Measurements from ENCODE around the gene GBE1.
A peak's percentile ranks its signal among the peaks of the same experiment; 100 is the strongest.

The GBE1 gene

DNA sequence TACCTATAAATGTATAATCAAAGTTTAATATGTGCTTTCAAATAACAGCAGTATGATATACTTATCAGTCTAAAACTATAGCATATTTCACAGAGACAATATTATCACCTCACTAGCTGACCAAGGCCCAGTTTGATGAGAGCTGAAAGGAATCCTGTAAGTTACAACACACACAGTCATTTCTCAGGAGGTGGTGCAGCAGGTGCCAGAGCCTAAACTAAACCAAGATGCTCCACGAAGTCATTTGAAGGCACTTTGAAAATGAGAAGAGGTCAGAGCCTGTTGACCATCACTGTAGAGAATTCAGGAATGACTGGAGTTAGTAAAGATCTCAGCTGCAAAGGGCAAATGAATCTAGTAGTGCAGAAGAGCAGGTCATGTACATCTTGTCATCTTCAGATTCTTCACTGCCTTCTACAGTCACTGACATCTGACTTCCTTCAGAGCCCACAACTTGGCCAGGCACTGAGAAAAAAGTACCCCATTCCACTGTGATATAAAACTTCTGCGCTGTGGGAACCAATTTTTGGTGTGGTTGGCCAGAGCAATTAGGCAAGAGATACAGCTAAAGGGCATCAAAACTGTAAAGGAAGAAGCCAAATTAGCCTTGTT lies 7.9 kb downstream of the GBE1 start:
- DNase-seq (ENCODE audit: low read depth, low spot score): no peak

DNA sequence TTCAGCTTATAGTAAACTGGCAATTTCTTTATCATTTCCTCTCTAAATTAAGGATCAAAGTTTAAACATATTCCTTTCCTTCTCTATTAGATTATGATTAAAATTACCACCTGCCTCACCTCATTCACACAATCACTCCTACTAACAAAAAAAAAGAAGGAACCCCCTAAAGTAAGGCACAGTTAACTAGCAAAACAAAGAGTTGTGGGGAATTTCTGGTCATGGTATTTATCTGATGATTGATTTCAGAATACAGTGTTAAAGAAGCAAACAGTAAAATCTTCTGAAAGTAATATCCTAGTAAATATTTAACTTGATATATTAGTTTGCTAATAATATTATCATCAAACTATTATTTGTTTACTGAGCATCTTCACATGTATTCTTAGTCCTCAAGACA lies 8.8 kb downstream of the GBE1 start:
- DNase-seq (ENCODE audit: low read depth, low spot score): no peak

DNA sequence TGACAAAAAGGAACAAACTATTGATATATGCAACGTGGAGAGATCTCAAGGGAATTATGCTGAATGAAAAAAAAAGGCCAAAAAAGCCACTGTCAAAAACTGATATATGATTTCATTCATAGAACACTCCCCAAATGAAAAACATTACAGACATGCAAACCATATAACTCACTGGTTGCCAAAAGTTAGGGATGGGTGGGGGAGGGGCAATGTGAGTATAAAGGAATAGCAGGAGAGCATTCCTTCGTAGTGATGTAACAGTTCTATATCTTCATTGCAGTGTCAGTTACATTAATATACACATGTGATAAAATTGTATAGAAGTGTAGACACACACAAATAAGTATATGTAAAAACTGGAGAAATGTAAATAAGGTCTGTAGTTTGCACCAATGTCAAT lies 12.2 kb downstream of the GBE1 start:
- no peak for DNase-seq (ENCODE audit: low read depth, low spot score)

DNA sequence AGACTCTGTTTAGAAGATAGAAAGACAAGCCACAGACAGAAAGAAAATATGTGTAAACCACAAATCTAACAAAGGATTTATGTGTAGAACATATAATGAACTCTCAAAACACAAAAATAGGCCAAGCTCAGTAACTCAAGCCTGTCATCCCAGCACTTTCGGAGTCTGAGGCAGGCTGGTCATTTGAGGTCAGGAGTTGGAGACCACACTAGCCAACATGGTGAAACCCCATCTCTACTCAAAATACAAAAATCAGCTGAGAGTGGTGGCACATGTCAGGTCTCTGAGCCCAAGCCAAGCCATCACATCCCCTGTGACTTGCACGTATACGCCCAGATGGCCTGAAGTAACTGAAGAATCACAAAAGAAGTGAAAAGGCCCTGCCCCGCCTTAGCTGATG lies 14.2 kb downstream of the GBE1 start:
- peak; percentile 34 for DNase-seq (ENCODE audit: low read depth, low spot score)

DNA sequence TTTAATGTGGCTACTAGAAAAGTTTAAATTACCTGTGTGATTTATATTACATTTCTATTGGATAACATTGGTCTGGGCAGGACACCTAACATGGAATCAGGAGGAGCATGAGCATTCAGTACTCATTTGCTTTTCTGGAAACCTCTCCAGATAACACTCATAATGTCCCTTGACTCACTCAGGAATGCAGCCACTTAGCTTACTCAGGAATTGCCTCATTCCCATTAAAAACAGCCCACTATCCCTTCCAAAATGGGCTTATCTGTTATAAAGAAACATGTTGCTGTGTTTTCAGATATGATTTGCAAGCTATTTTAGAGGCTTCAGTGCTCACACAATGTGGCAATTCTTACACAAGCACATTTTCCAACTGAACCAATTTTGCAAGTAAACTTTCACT lies 17.1 kb downstream of the GBE1 start:
- DNase-seq (ENCODE audit: low read depth, low spot score): peak; percentile 84

DNA sequence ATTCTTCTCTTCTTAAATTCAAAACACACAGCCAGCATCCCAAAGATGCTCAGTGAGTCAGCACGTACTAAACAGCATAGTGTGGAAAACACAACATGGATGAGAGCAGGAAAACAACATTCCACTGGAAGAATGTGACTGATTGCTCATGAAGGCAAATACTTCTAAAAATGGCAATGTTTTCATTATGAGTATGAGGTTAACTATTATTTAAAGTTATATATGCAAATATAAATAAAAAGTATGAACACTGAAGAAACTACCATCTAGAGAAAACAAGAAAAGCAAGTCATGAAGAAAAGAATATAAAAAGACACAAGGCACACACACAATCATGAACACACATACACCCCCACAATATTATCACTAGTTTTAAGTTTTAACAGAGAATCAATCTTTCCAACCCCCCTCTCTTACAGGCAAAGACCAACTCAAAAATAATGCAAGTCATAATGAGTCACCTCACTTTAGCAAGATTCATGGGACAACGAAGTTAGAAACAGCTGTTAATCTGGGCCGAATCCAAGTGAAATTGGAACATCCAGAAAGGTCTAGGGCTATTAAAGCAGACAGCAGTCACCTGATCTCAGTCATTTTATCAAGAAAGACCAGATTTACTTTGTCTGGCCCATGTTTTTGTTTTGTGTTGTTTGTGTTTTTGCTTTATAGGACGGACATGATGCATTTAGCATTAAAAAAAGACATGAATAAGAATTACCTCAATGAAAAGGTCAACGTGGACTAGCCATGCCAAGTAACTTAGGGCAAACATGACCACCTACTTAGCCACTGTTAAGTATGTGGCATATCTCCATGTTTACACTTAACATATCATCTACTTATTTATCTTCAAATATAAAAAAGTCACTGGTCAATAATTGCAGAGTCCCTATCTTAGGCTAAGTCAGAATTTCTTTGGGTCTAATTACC lies 18.1 kb downstream of the GBE1 start:
- peak; percentile 84 for DNase-seq (ENCODE audit: low read depth, low spot score)

DNA sequence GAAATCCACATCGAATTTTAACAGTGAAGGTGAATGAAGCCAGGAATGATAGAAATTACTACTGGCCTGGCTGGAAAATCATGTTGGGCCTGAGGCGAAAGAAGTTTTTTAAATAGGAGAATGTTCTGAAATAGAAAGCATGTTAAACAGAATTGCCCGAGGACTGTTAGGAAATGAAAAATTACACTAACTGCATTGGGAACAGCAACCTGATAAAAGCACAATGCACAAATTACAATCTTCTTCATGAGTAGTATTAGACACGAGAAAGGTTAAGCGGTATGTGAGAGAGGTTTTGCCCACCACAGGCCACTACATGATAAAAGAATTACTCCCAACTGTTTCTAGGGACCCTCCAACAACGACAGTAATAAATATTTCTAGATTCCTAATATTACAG lies 18.9 kb downstream of the GBE1 start:
- DNase-seq (ENCODE audit: low read depth, low spot score): peak; percentile 35

DNA sequence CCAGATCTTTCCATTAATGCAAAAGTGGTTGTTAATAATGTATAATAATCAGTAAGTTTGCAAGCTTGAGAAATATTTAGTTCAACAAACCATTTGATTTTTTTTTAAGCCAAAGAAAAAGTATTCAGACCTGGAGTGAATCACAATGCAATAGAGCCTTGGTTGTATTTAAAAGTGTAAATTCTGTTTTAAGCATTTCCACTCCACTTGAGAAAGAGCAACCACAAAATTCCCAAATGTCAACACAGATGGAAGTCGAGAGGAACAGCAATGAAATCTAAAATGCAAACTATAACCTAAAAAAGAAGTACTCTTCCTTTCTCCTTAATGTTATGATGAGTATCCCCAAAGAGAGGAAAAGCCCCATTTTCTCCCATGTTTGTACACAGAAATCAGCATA lies 20.2 kb downstream of the GBE1 start:
- DNase-seq (ENCODE audit: low read depth, low spot score): peak; percentile 58

DNA sequence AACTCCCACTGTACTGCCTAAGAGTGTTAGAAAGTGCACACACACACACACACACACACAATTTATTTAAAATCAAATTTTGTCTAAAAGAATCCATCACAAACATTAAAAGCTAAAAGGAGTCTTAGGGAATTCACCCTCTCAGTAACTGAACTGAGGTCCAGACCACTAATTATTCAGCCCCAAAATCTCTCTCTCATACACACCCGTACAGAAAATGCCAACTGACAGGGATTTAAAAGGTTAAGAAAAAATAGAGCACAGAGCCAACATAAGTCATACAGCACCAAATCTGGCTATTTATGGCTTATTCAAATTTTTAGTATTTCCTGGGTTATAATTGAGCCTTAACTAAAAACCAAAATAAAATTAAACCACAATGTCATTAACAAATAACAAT lies 20.7 kb downstream of the GBE1 start:
- DNase-seq (ENCODE audit: low read depth, low spot score): no peak

DNA sequence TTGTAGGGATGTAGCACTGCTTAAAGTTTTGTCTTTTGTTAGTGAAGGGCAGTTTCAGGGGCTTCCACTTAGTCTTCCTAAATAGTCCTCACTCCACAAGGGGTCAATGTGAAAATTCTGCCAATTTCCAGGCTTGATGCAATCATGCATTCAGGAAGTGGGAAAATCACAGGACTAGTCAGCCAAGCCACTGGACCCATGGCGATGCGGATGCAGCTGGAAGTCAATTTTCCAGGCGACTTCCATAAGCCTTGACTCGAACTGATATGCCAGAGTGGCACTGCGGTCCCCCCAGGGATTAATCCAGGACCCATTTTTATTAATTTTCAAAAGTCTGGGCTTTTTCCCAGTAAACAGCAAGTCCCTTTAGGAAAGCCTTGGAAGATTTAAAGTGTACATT lies 26.1 kb downstream of the GBE1 start:
- no peak for DNase-seq (ENCODE audit: low read depth, low spot score)

DNA sequence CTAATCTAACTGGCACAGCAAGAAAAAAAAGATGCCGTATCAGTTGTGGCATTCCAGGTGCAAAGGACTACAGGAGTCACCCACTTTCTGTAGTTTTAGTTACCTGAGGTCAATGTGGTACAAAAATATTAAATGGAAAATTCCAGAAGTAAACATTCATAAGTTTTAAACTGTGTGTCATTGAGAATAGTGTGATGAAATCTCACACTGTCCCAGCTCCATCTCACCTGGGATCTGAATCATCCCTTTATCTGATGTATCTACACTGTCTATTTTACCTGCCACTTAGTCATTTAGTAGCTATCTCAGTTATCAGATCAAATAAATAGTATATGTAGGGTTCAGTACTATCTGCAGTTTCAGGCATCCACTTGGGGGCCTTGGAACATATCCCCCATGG lies 26.7 kb downstream of the GBE1 start:
- DNase-seq (ENCODE audit: low read depth, low spot score): no peak

DNA sequence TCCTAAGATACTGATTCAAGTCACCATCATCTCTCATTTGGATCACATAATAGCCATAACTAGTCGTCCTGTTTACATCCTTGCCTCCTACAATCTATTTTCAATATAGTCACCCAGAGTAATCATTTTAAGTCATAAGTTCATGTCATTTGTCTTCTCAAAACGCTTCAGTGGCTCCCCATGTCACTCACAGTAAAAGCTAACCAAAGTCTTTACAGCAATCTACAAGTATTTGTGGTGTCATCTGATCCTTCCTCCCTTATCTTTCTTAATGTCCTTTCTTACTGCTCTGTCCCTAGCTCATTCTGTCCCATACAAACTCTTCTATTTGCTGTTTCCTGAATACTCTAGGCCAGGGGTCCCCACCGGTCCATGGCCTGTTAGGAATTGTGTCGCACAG lies 28.8 kb downstream of the GBE1 start:
- no peak for DNase-seq (ENCODE audit: low read depth, low spot score)

DNA sequence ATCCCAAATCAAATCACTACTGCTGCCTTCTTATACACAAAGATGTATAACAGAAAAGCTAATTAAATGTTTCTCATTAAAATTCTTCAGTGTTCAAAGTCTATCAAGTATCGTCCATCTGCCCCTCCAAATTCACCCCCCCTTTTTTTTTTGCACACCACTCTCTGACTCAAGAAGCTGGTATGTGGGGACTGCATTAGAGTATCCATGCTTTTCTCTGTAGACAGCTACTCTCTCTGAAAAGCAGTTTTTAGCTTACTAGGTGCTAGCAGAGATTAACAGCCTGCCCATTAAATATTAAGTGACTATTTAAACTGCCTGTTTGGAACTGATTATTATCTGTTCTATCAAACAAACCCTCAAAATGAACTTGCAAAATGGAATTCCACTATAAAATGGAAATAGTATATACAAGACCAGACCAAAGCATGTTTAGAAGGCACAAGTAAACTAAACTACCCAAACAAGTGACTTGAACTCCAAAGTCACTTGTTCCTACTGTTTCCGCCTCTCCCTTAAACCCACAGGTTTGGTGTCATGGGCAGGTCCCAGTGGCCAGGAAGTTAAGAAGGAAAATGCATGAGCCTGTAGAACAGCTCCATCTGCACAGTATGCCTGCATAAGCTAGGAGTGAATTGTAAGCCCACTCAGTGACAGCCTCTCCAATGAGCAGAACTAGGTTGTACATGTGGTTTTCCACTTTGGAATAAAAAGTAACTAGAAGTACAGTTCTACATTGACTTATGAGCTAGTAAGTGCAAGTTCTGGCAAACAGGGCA lies 32.5 kb downstream of the GBE1 start:
- peak; percentile 64 for DNase-seq (ENCODE audit: low read depth, low spot score)

DNA sequence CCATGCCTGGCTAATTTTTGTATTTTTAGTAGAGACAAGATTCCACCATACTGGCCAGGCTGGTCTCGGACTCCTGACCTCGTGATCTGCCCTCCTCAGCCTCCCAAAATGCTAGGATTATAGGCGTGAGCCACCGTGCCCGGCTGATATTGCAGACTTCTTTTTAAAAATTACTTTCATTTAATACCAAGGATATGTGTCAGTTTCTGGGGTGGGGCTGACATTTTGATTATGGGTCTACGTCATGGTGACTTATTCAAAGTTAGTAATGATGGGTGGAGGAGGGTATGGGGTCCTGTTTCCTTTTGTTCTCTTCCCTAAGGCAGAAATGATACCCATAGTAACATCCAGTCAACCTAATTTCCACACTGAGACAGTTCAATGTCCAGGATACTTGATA lies 34.7 kb downstream of the GBE1 start:
- DNase-seq (ENCODE audit: low read depth, low spot score): no peak

DNA sequence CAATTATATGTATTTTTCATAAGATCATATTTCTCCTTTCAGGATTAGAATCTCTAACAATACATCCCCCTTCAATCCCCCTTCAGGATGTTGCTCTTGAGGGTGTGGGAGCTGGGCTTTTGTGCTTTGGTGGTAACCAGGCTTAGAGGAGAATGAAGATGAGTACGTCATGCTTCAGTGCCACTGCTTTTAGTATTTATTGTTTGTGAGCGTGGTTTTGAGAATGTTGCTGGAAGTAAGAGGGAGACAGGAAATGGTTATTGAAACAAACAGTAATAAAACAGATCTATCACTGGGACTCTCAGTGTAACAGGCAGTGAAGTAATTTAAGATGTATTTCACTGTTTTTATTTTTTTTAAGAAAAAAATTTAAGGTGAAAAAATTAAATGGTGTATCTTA lies 35.3 kb downstream of the GBE1 start:
- DNase-seq (ENCODE audit: low read depth, low spot score): peak; percentile 6

DNA sequence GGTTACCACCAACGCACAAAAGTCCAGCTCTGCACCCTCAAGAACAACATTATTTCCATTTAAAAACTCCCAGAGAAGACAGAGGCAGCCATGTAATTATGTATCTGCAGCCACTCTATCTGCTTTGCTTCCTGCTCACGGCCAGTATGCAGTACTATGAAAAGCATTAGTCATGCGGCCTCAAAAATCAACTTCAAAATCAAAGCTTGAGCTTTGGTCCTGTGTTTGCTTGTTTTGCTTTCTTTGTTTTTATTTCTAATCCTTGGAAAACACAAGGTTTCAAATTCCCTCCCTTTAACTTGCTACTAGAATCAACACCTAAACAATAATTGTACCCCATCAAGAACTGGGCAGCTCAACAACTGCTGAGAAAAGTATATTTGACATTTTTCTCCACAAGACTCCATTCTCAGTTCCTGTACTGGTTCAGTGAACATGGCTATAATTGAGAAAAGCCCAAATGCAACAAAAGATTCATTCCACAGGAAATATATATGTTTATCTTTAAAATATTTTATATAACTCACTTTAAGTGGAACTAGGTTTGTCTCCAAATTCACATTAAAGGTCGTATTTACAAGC lies 37.6 kb downstream of the GBE1 start:
- peak; percentile 66 for DNase-seq (ENCODE audit: low read depth, low spot score)

DNA sequence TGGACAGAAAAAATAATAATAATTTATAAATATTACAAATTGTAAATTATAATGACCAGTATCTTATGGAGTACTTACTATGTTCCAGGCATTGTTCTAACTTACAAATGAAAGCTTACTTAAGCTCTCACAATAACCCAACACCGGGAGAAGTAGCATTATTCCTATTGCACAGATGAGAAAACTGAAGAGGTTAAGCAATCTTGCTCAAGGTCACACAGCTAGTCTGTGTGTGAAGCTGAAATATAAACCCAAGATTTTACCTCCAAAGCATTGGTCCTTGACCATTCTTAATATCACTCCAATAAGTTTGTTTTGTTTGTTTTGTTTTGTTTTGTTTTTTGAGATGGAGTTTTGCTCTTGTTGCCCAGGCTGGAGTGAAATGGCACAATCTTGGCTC lies 43.1 kb downstream of the GBE1 start:
- DNase-seq (ENCODE audit: low read depth, low spot score): no peak

DNA sequence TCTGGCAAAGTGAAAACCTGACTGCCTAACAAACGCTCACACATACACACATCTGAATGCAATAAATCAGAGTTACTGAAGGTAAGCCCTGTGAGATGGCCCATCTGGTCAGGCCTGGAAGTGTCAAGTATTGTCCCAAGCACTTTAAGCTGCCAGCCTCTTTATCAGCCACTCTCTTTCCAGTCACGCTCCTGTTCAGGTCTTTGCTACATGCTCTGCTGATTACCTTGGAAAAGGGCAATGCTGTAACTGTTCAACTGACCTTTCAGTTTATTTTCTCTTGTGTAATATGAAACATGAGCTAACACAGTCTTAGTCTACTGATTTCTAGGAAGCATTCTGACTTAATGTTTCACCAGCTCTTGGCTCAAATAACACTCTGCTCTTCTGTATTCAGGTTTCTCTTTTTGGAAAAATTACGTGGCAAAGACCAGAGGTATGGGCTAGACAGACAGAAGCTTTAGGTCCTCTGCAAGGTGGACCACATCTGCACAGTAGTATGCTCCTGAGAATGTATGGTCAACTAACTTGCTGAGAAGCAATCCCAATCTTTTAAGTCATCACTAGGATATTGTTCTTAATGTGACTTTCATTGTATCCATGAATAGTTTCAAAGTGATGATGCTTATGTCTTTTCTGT lies 44.5 kb downstream of the GBE1 start:
- peak; percentile 9 for DNase-seq (ENCODE audit: low read depth, low spot score)

DNA sequence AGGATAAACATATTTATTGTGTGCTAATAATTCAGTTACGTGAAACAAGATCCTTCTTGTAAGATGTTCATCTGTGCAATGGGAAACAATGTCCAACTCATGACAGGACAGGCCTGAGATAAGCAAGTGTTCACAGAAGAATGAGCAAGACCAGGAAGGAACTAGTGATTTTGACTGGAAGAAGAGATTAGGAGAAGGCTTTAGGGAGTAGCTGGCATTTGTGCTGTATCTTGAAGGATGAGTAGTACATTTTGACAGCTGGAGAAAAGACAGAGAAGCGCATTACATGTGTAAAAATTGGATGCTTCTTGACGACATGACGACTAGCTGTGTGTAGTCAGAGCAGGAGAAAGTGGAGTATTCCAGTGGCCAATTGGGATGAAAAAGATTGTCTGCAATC lies 48.4 kb downstream of the GBE1 start:
- no peak for DNase-seq (ENCODE audit: low read depth, low spot score)

DNA sequence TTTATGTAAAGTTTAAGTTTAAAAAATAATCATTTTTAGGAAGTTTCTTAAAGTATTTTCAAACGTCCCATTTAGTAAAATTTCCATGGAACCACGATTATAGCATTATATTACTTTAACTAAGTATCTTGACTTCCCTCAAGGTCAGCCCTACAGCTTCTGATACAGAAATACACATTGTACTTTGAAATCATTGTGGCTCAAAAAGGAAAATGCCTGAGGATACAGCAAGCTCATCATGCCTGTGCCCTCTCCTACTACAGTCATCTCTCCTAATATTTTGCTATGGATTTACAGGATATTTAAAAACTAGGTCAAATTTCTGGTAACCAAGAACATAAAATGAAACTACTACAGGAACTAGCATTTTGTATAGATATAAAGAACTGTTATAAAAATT lies 51.8 kb downstream of the GBE1 start:
- no peak for DNase-seq (ENCODE audit: low read depth, low spot score)

DNA sequence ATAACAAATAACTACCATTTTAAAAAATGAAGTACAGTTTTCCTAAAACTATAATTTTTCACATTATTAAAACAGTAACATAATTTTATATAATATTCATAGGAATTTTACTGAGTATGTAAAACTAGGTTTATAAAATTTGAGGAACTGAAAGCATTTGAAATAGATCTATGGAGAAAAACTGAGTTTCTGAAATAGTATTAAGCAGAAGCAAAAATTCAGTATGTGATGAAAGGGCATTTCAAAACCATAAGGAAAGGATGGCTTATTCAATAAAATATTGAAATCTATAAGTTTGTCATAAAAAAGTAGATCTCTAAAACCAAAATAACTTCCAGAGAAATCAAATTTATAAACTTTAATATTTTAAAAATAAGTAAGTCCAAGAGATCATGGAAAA lies 53.4 kb downstream of the GBE1 start:
- DNase-seq (ENCODE audit: low read depth, low spot score): no peak

DNA sequence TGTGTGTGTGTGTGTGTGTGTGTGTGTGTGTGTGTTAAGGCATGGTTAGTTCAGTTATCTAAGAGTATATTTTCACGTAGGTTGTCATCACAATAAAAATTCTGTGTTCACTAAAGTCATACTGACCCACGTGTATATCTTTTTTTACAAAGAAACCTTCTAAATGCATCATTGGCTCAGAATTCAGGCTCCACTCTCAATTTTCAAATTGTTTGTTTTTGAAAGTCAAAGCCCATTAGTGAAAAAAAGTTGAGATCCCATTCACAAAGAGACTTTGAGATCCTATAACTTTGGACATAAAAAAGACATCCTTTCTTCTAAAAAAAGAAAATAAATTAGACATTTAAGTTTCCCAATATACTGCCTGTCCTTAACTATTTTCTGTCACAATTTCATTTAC lies 59.3 kb downstream of the GBE1 start:
- DNase-seq (ENCODE audit: low read depth, low spot score): no peak

Data from astrocyte of the hippocampus (primary cell).